ENCODE data around the gene KCNC3.

GRCh38 chr19:50285833-50286232 is 43.3 kb downstream of the KCNC3 start:
- no peak for TF ChIP-seq CTCF (IDR thresholded peaks at IDR 0.05; ENCODE audit: poor library complexity, severe bottlenecking)
- TF ChIP-seq EP300 (conservative IDR thresholded peaks at IDR 0.05; ENCODE audit: poor library complexity, severe bottlenecking) = no peak
- TF ChIP-seq, protein P1, sequence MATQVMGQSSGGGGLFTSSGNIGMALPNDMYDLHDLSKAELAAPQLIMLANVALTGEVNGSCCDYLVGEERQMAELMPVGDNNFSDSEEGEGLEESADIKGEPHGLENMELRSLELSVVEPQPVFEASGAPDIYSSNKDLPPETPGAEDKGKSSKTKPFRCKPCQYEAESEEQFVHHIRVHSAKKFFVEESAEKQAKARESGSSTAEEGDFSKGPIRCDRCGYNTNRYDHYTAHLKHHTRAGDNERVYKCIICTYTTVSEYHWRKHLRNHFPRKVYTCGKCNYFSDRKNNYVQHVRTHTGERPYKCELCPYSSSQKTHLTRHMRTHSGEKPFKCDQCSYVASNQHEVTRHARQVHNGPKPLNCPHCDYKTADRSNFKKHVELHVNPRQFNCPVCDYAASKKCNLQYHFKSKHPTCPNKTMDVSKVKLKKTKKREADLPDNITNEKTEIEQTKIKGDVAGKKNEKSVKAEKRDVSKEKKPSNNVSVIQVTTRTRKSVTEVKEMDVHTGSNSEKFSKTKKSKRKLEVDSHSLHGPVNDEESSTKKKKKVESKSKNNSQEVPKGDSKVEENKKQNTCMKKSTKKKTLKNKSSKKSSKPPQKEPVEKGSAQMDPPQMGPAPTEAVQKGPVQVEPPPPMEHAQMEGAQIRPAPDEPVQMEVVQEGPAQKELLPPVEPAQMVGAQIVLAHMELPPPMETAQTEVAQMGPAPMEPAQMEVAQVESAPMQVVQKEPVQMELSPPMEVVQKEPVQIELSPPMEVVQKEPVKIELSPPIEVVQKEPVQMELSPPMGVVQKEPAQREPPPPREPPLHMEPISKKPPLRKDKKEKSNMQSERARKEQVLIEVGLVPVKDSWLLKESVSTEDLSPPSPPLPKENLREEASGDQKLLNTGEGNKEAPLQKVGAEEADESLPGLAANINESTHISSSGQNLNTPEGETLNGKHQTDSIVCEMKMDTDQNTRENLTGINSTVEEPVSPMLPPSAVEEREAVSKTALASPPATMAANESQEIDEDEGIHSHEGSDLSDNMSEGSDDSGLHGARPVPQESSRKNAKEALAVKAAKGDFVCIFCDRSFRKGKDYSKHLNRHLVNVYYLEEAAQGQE (IDR thresholded peaks at IDR 0.05; ENCODE audit: borderline replicate concordance) = no peak
- no peak for TF ChIP-seq EZH2 (IDR thresholded peaks at IDR 0.05; ENCODE audit: borderline replicate concordance, insufficient read depth, low read length, poor library complexity, severe bottlenecking)
- TF ChIP-seq POLR2AphosphoS5 (IDR thresholded peaks at IDR 0.05) = no peak
- TF ChIP-seq RAD21 (conservative IDR thresholded peaks at IDR 0.05) = no peak
- no peak for TF ChIP-seq TAF1 (IDR thresholded peaks at IDR 0.05; ENCODE audit: low read depth)
